SK-N-SH treated with all-trans-retinoic acid at 6 μM for 48 hours (cell line): ENCODE measurements around the gene TPCN1.

Experiments
- ARNTL ChIP-seq: fragments of 450-650 bp; formaldehyde crosslinking; IDR thresholded peaks from 2 replicates; pipeline ENCODE4 v1.5.0; 2020; ENCODE audit warnings: low read depth, mild to moderate bottlenecking, moderate library complexity, borderline replicate concordance
- CSDC2 ChIP-seq: fragments of 250-450 bp; sonication (Bioruptor Pico); IDR thresholded peaks from 2 replicates; pipeline ENCODE4 v1.5.0; 2020; ENCODE audit warnings: mild to moderate bottlenecking, moderate library complexity
- ISL1 ChIP-seq: fragments of 250-450 bp; sonication (Bioruptor Pico); IDR thresholded peaks from 2 replicates; pipeline ENCODE4 v2.1.2; 2022; ENCODE audit warnings: mild to moderate bottlenecking, moderate library complexity
- OSR1 ChIP-seq: fragments of 250-450 bp; sonication (Bioruptor Pico); IDR thresholded peaks from 2 replicates; pipeline ENCODE4 v1.8.0; 2022; ENCODE audit warnings: moderate library complexity, mild to moderate bottlenecking, inconsistent platforms
- PATZ1 ChIP-seq: fragments of 250-450 bp; sonication (Bioruptor Pico); IDR thresholded peaks from 2 replicates; pipeline ENCODE4 v1.8.0; 2020; ENCODE audit warnings: mild to moderate bottlenecking, moderate library complexity, borderline replicate concordance
- RARB ChIP-seq: fragments of 250-450 bp; sonication (Bioruptor Pico); IDR thresholded peaks from 2 replicates; pipeline ENCODE4 v1.8.0; 2021; ENCODE audit warnings: mild to moderate bottlenecking, moderate library complexity
- TCF4 ChIP-seq: fragments of 250-450 bp; sonication (Bioruptor Pico); IDR thresholded peaks from 2 replicates; pipeline ENCODE4 v1.8.0; 2021; ENCODE audit warnings: mild to moderate bottlenecking, moderate library complexity, borderline replicate concordance
- TOX ChIP-seq: fragments of 250-450 bp; sonication (Bioruptor Pico); IDR thresholded peaks from 2 replicates; pipeline ENCODE4 v1.8.0; 2021; ENCODE audit warnings: mild to moderate bottlenecking, moderate library complexity, borderline replicate concordance
- ZC3H10 ChIP-seq: fragments of 250-450 bp; sonication (Bioruptor Pico); IDR thresholded peaks from 2 replicates; pipeline ENCODE4 v1.5.1; 2021; ENCODE audit warnings: mild to moderate bottlenecking, moderate library complexity
- ZFP3 ChIP-seq: fragments of 250-450 bp; sonication (Bioruptor Pico); IDR thresholded peaks from 2 replicates; pipeline ENCODE4 v1.5.0; 2020; ENCODE audit warnings: mild to moderate bottlenecking, moderate library complexity
- ZFP30 ChIP-seq: fragments of 450-650 bp; formaldehyde crosslinking; IDR thresholded peaks from 2 replicates; pipeline ENCODE4 v1.5.0; 2022; ENCODE audit warnings: mild to moderate bottlenecking, moderate library complexity
- ZNF8 ChIP-seq: fragments of 450-650 bp; formaldehyde crosslinking; IDR thresholded peaks from 2 replicates; pipeline ENCODE4 v1.5.0; 2020; ENCODE audit warnings: mild to moderate bottlenecking, moderate library complexity
- TF ChIP-seq, protein P1 (sequence below): fragments of 250-450 bp; sonication (Bioruptor Pico); IDR thresholded peaks from 2 replicates; pipeline ENCODE4 v1.5.0; 2020; ENCODE audit warnings: mild to moderate bottlenecking, moderate library complexity

DNA sequence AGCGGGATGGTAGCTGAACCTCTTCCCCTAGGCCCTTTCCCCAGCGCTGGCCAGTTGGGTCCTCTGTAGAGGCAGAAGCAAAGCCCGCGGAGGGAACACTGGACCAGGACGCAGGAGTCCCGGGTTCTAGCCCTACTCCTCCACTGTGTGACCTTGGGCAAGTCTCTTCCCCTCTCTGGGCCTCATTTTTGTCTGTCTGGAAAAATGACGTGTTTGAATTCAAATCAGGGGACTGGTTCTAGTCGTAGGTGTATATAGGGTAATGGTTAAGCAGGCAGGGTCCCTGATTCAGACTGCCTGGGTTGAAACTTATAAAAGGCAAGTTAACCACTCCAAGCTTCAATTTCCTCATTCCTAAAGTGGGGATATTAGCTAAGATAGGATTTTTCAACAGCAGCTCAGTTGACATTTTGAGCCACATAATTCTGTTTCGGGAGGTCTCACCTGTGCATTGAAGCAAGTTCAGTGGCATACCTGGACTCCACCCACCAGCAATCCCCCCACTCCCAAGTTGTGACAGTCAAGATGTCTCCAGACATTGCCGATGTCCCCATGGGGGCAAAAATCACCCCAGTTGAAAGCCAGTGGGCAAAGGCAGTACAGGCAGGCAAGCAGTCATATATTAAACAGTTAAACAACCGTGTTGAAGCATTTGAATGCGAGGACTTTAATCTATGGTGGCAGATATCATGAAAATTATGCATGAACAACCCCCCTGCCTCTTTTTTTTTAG is 899 bp downstream of the TPCN1 start:
- TF ChIP-seq OSR1 (CRISPR knock-in tag) (no peak), ZFP30 (CRISPR knock-in tag) (no peak), CSDC2 (CRISPR knock-in tag) (no peak), TCF4 (CRISPR knock-in tag) (no peak), ZC3H10 (CRISPR knock-in tag) (no peak), ZFP3 (CRISPR knock-in tag) (no peak), ARNTL (CRISPR knock-in tag) (no peak), PATZ1 (CRISPR knock-in tag) (no peak), ISL1 (no peak), RARB (CRISPR knock-in tag) (no peak), ZNF8 (CRISPR knock-in tag) (no peak), TOX (no peak)
- TF ChIP-seq, protein P1, sequence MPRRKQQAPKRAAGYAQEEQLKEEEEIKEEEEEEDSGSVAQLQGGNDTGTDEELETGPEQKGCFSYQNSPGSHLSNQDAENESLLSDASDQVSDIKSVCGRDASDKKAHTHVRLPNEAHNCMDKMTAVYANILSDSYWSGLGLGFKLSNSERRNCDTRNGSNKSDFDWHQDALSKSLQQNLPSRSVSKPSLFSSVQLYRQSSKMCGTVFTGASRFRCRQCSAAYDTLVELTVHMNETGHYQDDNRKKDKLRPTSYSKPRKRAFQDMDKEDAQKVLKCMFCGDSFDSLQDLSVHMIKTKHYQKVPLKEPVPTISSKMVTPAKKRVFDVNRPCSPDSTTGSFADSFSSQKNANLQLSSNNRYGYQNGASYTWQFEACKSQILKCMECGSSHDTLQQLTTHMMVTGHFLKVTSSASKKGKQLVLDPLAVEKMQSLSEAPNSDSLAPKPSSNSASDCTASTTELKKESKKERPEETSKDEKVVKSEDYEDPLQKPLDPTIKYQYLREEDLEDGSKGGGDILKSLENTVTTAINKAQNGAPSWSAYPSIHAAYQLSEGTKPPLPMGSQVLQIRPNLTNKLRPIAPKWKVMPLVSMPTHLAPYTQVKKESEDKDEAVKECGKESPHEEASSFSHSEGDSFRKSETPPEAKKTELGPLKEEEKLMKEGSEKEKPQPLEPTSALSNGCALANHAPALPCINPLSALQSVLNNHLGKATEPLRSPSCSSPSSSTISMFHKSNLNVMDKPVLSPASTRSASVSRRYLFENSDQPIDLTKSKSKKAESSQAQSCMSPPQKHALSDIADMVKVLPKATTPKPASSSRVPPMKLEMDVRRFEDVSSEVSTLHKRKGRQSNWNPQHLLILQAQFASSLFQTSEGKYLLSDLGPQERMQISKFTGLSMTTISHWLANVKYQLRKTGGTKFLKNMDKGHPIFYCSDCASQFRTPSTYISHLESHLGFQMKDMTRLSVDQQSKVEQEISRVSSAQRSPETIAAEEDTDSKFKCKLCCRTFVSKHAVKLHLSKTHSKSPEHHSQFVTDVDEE (CRISPR knock-in tag) = no peak
